ENCODE measurements around the gene AUTS2. TPM values are rescaled to one million over a fixed set of nuclear protein-coding genes. Genes with fewer than 3 reads are reported as not detected.

The AUTS2 gene
- total RNA-seq, 1 experiment from 2014 or later = 256 TPM

DNA sequence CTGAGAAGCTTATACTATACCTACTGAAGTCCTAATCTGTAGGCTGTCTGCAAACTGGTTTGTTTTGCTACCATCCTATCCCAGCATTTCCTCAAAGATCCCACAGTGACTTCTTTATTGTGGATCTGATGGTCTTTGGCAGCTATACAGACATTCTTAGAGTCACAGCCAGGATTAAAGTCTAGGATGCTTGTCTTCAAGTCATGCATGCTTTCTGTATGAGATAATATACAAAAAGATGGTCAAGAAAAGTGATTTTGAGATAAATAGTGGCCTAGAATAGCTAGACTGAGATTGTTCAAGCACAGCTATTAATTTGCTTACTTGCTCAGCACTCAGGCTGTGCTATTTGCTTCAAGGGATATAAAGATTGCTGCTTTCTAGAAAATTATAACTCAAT is 454.4 kb downstream of the AUTS2 start:
- Histone ChIP-seq H2BK5ac (ENCODE audit: insufficient read length, low read length) (no peak overlapping the region), H2AK5ac (ENCODE audit: insufficient read length, low read length) (no peak overlapping the region), H4K5ac (ENCODE audit: insufficient read length, low read depth, low read length) (no peak overlapping the region), H3K14ac (ENCODE audit: insufficient read depth, low read length) (no peak overlapping the region), H3K18ac (ENCODE audit: insufficient read length, low read depth, low read length) (no peak overlapping the region), H3K9me3 (ENCODE audit: control insufficient read depth, low read depth, low read length) (no peaks in the 10 kb centered on the region), H3K23ac (ENCODE audit: insufficient read length, low read depth, low read length) (no peak overlapping the region), H4K91ac (ENCODE audit: insufficient read length, low read depth, low read length) (no peak overlapping the region), H3K9ac (ENCODE audit: extremely low read depth, insufficient read length, low read length) (no peak overlapping the region), H2BK15ac (ENCODE audit: low read depth, low read length) (no peak overlapping the region), H4K8ac (replicated peaks; ENCODE audit: insufficient read length, low read depth, low read length) (no peak overlapping the region), H4K20me1 (ENCODE audit: control insufficient read depth, insufficient read depth, insufficient read length) (no peaks in the 10 kb centered on the region), H3K4me2 (ENCODE audit: insufficient read depth, insufficient read length, low read length) (no peak overlapping the region), H2BK12ac (ENCODE audit: insufficient read length, low read depth, low read length) (no peak overlapping the region), H2AFZ (ENCODE audit: low read length) (no peak overlapping the region), H3K23me2 (ENCODE audit: insufficient read length, low read depth, low read length, poor library complexity, severe bottlenecking) (no peaks in the 10 kb centered on the region), H3K4me1 (ENCODE audit: insufficient read depth, low read length) (peaks cover 5% of the 10 kb centered on the region; the same call in 1 of the 2 replicates), H3K79me2 (ENCODE audit: insufficient read depth, low read length) (no peaks in the 10 kb centered on the region), H2BK120ac (ENCODE audit: low read depth, low read length, poor library complexity, severe bottlenecking) (no peak overlapping the region), H3K79me1 (ENCODE audit: insufficient read depth, low read depth, low read length, poor library complexity, severe bottlenecking) (no peaks in the 10 kb centered on the region), H3T11ph (ENCODE audit: low read length) (no peak overlapping the region), H3K56ac (ENCODE audit: insufficient read length, low read depth, low read length) (no peak overlapping the region), H3K4ac (ENCODE audit: low read depth, low read length) (no peak overlapping the region), H3K27me3 (ENCODE audit: insufficient read depth, low read length) (no peaks in the 10 kb centered on the region), H2BK20ac (ENCODE audit: low read depth, low read length, poor library complexity, severe bottlenecking) (no peak overlapping the region), H3K27ac (ENCODE audit: insufficient read length, low read depth, low read length) (no peak overlapping the region)
- H3K36me3 Mint-ChIP-seq (ENCODE audit: insufficient read depth in 1 of 3, low read depth in 3 of 3) = no peaks in the 10 kb centered on the region
- H3K9me3 Mint-ChIP-seq = no peaks in the 10 kb centered on the region
- H3K4me3 Mint-ChIP-seq = no peak overlapping the region
- TF ChIP-seq, protein P1, sequence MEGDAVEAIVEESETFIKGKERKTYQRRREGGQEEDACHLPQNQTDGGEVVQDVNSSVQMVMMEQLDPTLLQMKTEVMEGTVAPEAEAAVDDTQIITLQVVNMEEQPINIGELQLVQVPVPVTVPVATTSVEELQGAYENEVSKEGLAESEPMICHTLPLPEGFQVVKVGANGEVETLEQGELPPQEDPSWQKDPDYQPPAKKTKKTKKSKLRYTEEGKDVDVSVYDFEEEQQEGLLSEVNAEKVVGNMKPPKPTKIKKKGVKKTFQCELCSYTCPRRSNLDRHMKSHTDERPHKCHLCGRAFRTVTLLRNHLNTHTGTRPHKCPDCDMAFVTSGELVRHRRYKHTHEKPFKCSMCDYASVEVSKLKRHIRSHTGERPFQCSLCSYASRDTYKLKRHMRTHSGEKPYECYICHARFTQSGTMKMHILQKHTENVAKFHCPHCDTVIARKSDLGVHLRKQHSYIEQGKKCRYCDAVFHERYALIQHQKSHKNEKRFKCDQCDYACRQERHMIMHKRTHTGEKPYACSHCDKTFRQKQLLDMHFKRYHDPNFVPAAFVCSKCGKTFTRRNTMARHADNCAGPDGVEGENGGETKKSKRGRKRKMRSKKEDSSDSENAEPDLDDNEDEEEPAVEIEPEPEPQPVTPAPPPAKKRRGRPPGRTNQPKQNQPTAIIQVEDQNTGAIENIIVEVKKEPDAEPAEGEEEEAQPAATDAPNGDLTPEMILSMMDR (conservative IDR thresholded peaks at IDR 0.05) = no peak
- DNase-seq = no peak
- H3K4me1 Mint-ChIP-seq = peaks cover 7% of the 10 kb centered on the region in 2 experiments
- H3K27ac Mint-ChIP-seq = no peak overlapping the region
- H3K27me3 Mint-ChIP-seq (ENCODE audit: low read depth) = no peaks in the 10 kb centered on the region

All from H9 (cell line).